Body of pancreas (tissue), 4 donors: ENCODE measurements around the gene LILRA1.

Source experiments
- CTCF ChIP-seq, 7 experiments: fragments of 450-650 bp in 4 of 7; fragments of 200-600 bp in 3 of 7; sonication (generic) in 3 of 7; IDR thresholded peaks; one replicate each; pipeline ENCODE4 v1.5.1; 2016 to 2019; ENCODE audit warnings: antibody characterized with exemption in 7 of 7
- POLR2A ChIP-seq, 3 donors: fragments of 450-650 bp; IDR thresholded peaks; one replicate each; pipeline ENCODE4 v1.6.1; 2016; ENCODE audit warnings: antibody characterized with exemption in 3 of 3, mild to moderate bottlenecking in 2 of 3

GRCh38 chr19:54608205-54608604 lies 14.8 kb downstream of the LILRA1 start:
- no peak for TF ChIP-seq CTCF (IDR thresholded peaks at IDR 0.05)
- TF ChIP-seq POLR2A (IDR thresholded peaks at IDR 0.05), result no peak
